A549 treated with Hydrocortisone at 1 μM for 4 hours (cell line): ENCODE data around the gene BASP1. TPM values are rescaled to one million over a fixed set of nuclear protein-coding genes. Genes with fewer than 3 reads are reported as not detected.

ENCODE experiments used
- total RNA-seq: library from RNA; stranded (reverse); fragments of 200-300 nt; extraction: Qiagen RNA extraction; gene quantifications from 5 replicates; pipeline ENCODE4 v1.2.3, GENCODE V29; 2022

The BASP1 gene, protein sequence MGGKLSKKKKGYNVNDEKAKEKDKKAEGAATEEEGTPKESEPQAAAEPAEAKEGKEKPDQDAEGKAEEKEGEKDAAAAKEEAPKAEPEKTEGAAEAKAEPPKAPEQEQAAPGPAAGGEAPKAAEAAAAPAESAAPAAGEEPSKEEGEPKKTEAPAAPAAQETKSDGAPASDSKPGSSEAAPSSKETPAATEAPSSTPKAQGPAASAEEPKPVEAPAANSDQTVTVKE
- 189 to 240 TPM (median 221 TPM) in 5 replicates for total RNA-seq

DNA sequence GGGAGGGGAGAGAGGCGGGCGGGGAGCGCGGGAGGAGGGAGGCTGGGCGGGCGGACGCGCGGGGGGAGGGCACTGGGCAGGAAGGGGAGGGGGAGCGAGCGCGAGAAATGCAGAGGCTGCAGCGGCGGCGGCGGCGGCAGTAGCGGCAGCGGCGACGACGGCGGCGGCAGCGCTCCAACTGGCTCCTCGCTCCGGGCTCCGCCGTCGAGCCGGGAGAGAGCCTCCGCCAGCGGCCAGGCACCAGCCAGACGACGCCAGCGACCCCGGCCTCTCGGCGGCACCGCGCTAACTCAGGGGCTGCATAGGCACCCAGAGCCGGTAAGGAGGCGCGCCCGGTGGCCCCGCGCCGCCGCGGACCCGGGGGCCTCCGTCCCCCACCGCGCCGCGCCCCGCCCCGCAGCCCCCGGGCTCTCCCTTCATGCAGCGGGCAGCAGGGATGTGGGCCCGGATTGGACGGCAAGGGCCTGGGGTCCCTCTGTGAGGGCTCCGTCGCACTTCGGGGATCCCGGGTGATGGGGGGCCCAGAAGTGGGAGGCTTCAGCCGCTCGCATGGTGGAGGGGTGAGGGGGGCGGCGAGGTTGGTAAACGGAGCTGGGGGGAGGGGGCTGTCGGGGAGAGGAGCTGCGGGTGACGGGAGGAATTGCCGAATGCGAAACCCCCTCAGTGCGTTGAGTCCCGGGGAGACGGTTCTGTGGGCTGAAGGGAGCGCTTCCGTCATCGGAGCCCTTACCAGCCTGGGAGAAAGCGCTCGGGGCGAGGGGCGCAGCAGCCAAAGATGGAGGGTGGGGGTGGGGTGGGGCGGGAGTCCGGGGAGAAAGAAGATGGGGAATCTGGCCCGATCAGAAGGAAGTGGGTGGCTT, at the start of gene BASP1:
TSS of gene BASP1 (plus strand) at position 139 of the 860 bp plus-strand sequence. CDS start 57,586 bp downstream, outside the sequence.

